WERI-Rb-1 (cell line): ENCODE data around the gene DNAH7.

Source experiments
- DNase-seq: peaks from one replicate; pipeline ENCODE4 v3.0.0-alpha.2; 2020
- H3K27ac ChIP-seq: fragments of 250-450 bp; sonication (Bioruptor Pico); 2 replicates; pipeline ENCODE4 v1.5.1; 2020; ENCODE audit warnings: mild to moderate bottlenecking, moderate library complexity
- H3K27me3 ChIP-seq: fragments of 250-450 bp; sonication (Bioruptor Pico); 2 replicates; pipeline ENCODE4 v1.5.1; 2021; ENCODE audit warnings: mild to moderate bottlenecking, low read depth, moderate library complexity; ENCODE audit not compliant: insufficient read depth, severe bottlenecking
- H3K36me3 ChIP-seq: fragments of 250-450 bp; sonication (Bioruptor Pico); 2 replicates; pipeline ENCODE4 v1.5.1; 2020; ENCODE audit warnings: mild to moderate bottlenecking, moderate library complexity
- H3K4me3 ChIP-seq: 2 replicates; pipeline ENCODE4 v1.5.1; 2011; ENCODE audit warnings: low read depth, mild to moderate bottlenecking, control low read depth, low read length
- H3K9me3 ChIP-seq: fragments of 250-450 bp; sonication (Bioruptor Pico); 2 replicates; pipeline ENCODE4 v1.5.1; 2021; ENCODE audit warnings: mild to moderate bottlenecking, moderate library complexity; ENCODE audit not compliant: severe bottlenecking
- TF ChIP-seq, protein P1 (sequence below): IDR thresholded peaks from 2 replicates; pipeline ENCODE4 v1.5.1; 2011; ENCODE audit warnings: low read depth, mild to moderate bottlenecking, control low read depth, inconsistent platforms, low read length

The DNAH7 gene

DNA sequence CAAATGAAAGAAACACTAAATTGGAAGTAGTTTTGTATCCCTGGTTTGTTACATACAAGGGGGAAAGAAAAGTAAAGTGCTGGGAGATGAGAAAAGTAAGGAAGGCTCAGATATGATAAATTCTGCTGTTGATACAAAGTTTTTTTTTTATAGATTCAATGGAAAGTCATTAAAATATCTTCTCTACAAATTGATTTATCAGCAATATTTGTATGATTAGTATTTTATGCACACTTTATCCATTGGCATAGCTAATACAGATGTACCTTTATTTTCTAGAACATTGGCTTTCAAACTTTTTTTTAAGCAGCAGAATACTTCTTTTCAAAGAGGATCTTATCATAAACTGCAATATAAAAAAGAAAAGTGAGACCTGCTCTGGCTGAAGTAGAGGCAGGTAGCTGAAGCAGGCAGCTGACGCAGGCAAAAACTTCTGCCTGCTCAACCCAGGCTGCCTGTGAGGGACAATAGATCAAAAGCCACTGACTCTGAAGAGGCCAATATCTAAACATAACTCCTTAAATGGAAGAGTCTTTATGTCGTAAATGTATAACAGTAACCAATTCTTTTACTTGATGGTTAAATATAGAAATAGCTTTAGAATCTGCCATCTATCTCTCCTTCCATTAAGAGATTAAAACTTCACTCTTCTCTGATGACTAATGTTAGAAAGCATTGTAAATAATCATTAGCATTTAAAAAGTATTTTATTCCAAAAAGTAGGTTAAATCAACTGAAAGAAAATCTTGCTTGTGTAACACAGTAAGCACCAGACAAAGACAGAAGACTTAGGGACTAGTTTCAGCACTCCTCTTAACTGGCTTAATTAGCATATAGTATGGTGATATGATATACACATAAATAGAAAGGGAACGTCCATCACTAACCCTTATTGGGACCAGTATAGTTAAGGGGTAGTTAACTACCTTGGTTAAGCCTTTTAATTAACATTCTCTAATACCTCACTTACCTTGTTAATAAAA is 237.4 kb downstream of the DNAH7 start:
- TF ChIP-seq, protein P1, sequence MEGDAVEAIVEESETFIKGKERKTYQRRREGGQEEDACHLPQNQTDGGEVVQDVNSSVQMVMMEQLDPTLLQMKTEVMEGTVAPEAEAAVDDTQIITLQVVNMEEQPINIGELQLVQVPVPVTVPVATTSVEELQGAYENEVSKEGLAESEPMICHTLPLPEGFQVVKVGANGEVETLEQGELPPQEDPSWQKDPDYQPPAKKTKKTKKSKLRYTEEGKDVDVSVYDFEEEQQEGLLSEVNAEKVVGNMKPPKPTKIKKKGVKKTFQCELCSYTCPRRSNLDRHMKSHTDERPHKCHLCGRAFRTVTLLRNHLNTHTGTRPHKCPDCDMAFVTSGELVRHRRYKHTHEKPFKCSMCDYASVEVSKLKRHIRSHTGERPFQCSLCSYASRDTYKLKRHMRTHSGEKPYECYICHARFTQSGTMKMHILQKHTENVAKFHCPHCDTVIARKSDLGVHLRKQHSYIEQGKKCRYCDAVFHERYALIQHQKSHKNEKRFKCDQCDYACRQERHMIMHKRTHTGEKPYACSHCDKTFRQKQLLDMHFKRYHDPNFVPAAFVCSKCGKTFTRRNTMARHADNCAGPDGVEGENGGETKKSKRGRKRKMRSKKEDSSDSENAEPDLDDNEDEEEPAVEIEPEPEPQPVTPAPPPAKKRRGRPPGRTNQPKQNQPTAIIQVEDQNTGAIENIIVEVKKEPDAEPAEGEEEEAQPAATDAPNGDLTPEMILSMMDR = no peak
- DNase-seq = no peak
- no peak overlapping the region for H3K27ac ChIP-seq
- no peaks in the 10 kb centered on the region for H3K36me3 ChIP-seq
- no peak overlapping the region for H3K4me3 ChIP-seq
- H3K9me3 ChIP-seq = no peaks in the 10 kb centered on the region
- no peaks in the 10 kb centered on the region for H3K27me3 ChIP-seq

DNA sequence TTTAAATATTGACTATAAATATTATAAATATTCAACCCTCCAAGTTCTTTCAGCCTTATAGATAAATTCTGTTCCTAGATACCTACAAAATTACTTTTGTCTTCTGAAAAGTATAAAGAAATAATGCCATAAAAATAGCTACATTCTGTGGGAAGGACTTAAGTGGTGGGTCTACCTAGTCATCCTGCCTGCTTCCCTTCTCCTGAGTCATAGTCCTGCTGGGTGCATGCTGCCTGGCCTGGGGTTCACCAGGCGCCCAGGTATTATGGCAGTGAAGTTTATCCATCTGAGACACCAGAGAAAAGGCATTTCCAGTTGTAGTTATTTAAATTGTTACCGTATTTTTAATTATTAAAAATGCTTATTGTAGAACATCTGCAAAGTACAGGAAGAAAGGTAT is 244.2 kb downstream of the DNAH7 start:
- Histone ChIP-seq H3K9me3 (no peaks in the 10 kb centered on the region), H3K27me3 (no peaks in the 10 kb centered on the region), H3K36me3 (no peaks in the 10 kb centered on the region), H3K4me3 (no peak overlapping the region), H3K27ac (no peak overlapping the region)
- TF ChIP-seq, protein P1 = no peak
- DNase-seq = no peak

DNA sequence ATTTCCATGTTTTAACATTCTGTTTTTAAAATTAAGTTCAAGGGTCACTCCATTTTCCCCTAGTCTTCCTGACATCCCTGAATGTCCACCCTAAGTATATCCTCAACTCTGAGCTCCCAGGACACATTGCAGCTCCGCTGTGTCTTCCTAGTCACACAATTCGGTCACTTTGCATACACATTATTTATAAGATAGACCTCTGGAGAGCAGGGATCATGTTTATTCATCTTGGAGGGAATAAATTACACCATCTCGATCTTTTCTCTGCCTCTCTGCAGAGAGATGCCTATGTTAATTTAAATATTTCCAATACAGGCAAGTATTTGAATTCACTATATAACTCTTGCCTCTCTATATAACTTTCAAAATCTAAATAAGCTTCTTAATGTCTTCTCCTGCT is 245.4 kb downstream of the DNAH7 start:
- TF ChIP-seq, protein P1 = no peak
- H3K36me3 ChIP-seq = no peaks in the 10 kb centered on the region
- DNase-seq = no peak
- H3K9me3 ChIP-seq = no peaks in the 10 kb centered on the region
- H3K4me3 ChIP-seq = no peak overlapping the region
- H3K27ac ChIP-seq = no peak overlapping the region
- no peaks in the 10 kb centered on the region for H3K27me3 ChIP-seq

DNA sequence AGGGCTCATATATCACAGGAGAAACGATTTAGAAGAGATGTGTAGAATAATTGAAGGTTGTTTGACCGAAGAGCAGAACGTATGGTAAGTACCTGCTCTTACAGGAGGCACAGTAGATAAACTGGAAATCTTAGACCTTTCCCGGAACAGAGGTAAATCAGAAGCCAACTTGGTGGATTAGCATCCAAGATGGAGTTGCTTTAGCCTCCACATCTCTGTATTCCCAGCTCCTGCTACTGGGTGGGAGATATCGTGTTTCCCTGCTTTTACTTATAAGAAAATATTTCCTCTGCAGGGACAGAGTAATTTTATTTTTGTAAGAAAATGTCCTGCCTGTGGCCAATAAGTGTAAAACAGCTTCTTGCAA is 247.1 kb downstream of the DNAH7 start:
- TF ChIP-seq, protein P1 = no peak
- H3K27ac ChIP-seq = no peak overlapping the region
- H3K27me3 ChIP-seq = no peaks in the 10 kb centered on the region
- no peak overlapping the region for H3K4me3 ChIP-seq
- DNase-seq = no peak
- no peaks in the 10 kb centered on the region for H3K9me3 ChIP-seq
- H3K36me3 ChIP-seq = no peaks in the 10 kb centered on the region

DNA sequence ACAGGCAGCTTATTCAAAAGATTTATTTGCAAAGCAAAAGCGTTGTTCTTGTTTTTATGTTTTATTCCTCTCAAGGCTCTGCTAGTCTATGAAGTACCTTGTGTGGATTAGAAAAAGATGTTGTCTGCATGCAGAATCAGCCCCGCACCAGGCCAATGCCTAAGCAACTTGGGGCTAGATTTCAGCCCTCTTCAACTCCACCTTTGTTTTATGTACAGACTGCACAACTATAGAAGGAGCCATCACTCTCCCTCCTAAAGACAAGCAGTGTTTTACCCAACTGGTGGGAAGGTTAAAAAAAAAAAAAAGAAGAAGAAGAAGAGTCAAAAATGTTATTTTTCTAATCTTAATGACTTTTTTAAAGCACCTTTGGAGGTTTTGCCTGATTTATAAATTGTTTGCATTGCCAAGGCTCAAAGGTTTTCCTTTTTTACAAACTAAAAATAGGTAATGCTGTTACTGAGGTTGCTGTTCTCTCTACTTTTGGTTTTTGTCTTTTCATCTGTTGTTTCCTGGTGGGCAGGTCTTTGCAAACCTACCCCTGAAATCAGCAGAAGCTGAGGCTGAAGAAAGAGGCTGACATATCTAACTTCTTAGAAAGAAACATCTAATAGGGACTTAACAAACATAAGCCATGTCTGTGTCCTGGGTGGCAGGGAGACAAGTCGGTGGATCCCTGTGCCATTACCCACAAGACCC is 247.6 kb downstream of the DNAH7 start:
- no peak overlapping the region for H3K4me3 ChIP-seq

More for the DNA sequence above, 247.6 kb downstream of the DNAH7 start:
- TF ChIP-seq, protein P1 = no peak
- Histone ChIP-seq H3K9me3 (no peaks in the 10 kb centered on the region), H3K27ac (no peak overlapping the region), H3K27me3 (no peaks in the 10 kb centered on the region), H3K36me3 (no peaks in the 10 kb centered on the region)
- no peak for DNase-seq
